ENCODE measurements around the gene RCAN1.
"Not testable (repeated sequence)": the region's sequence is repeated elsewhere in the genome, so short reads cannot be mapped to it uniquely, and the experiment has no call there.

The RCAN1 gene

GRCh38 chr21:34514576-34515115 is 100.3 kb downstream of the RCAN1 start:
- no peak for DNase-seq (ENCODE audit: low read depth)

- no peak for DNase-seq (ENCODE audit: low read depth)
Observed at GRCh38 chr21:34513129-34513675, 101.7 kb downstream of the RCAN1 start.

GRCh38 chr21:34511787-34512455 is 103.0 kb downstream of the RCAN1 start, which contains the start of gene KCNE1:
Gene KCNE1 (minus strand): TSS chr21:34512210. CDS start chr21:34449634, 62,576 bp downstream.
- no peak for DNase-seq (ENCODE audit: low read depth)

- no peak for DNase-seq (ENCODE audit: low read depth)
Observed at GRCh38 chr21:34511181-34511580, 103.7 kb downstream of the RCAN1 start.

GRCh38 chr21:34510148-34511142 is 104.5 kb downstream of the RCAN1 start:
- DNase-seq (ENCODE audit: low read depth), result peak; percentile 66

GRCh38 chr21:34509151-34509550 is 105.8 kb downstream of the RCAN1 start:
- DNase-seq (ENCODE audit: low read depth), result no peak

GRCh38 chr21:34504595-34504994 is 110.3 kb downstream of the RCAN1 start:
- DNase-seq (ENCODE audit: low read depth), result no peak

- DNase-seq (ENCODE audit: low read depth), result no peak
Observed at GRCh38 chr21:34502480-34503106, 112.3 kb downstream of the RCAN1 start.

- DNase-seq (ENCODE audit: low read depth), result no peak
Observed at GRCh38 chr21:34501716-34502115, 113.2 kb downstream of the RCAN1 start.

- DNase-seq (ENCODE audit: low read depth), result no peak
Observed at GRCh38 chr21:34500191-34500590, 114.7 kb downstream of the RCAN1 start.

GRCh38 chr21:34499116-34499515 is 115.8 kb downstream of the RCAN1 start:
- DNase-seq (ENCODE audit: low read depth), result no peak

GRCh38 chr21:34498623-34499022 is 116.3 kb downstream of the RCAN1 start:
- DNase-seq (ENCODE audit: low read depth), result no peak

- DNase-seq (ENCODE audit: low read depth), result not testable (repeated sequence)
Observed at GRCh38 chr21:34483854-34484253, 131.1 kb downstream of the RCAN1 start.

- not testable (repeated sequence) for DNase-seq (ENCODE audit: low read depth)
Observed at GRCh38 chr21:34483435-34483834, 131.5 kb downstream of the RCAN1 start.

- DNase-seq (ENCODE audit: low read depth), result not testable (repeated sequence)
Observed at GRCh38 chr21:34467333-34467732, 147.6 kb downstream of the RCAN1 start.
